GM19468 (cell line): Measurements from ENCODE around the gene ODAM.
"Not testable (repeated sequence)": the region's sequence is repeated elsewhere in the genome, so short reads cannot be mapped to it uniquely, and the experiment has no call there.

Experiments used
- ATAC-seq: cut with Tn5 transposase; IDR thresholded peaks from one replicate; pipeline ENCODE4 v1.9.1; 2021; ENCODE audit warnings: mild to moderate bottlenecking, moderate library complexity, moderate number of reproducible peaks; ENCODE audit not compliant: unreplicated experiment; ENCODE audit errors: extremely low read depth

Gene ODAM

GRCh38 chr4:70216550-70216949 is 21.0 kb downstream of the ODAM start:
- not testable (repeated sequence) for ATAC-seq

GRCh38 chr4:70221389-70221788 is 25.9 kb downstream of the ODAM start:
- ATAC-seq = not testable (repeated sequence)

GRCh38 chr4:70221818-70222217 is 26.3 kb downstream of the ODAM start:
- ATAC-seq = not testable (repeated sequence)

- no peak for ATAC-seq
Observed at GRCh38 chr4:70225824-70226223, 30.3 kb downstream of the ODAM start, which contains the start of gene FDCSP. FDCSP (plus strand) TSS chr4:70226124; CDS start chr4:70231195, 5,071 bp downstream.

GRCh38 chr4:70236125-70236524 is 40.6 kb downstream of the ODAM start:
- no peak for ATAC-seq

- no peak for ATAC-seq
Observed at GRCh38 chr4:70239131-70239883, 43.8 kb downstream of the ODAM start.

- ATAC-seq = no peak
Observed at GRCh38 chr4:70239884-70240591, 44.5 kb downstream of the ODAM start.

GRCh38 chr4:70242297-70242696 is 46.8 kb downstream of the ODAM start, which contains the start of gene CSN3:
CSN3 (plus strand) TSS chr4:70242597; CDS start chr4:70244820, 2,223 bp downstream.
- not testable (repeated sequence) for ATAC-seq

GRCh38 chr4:70243091-70243490 is 47.6 kb downstream of the ODAM start:
- ATAC-seq = no peak

- ATAC-seq = no peak
Observed at GRCh38 chr4:70251250-70251944, 55.9 kb downstream of the ODAM start.

GRCh38 chr4:70251945-70252277 is 56.4 kb downstream of the ODAM start:
- ATAC-seq = no peak
